ENCODE results near the gene OR6C76.

Gene OR6C76

DNA sequence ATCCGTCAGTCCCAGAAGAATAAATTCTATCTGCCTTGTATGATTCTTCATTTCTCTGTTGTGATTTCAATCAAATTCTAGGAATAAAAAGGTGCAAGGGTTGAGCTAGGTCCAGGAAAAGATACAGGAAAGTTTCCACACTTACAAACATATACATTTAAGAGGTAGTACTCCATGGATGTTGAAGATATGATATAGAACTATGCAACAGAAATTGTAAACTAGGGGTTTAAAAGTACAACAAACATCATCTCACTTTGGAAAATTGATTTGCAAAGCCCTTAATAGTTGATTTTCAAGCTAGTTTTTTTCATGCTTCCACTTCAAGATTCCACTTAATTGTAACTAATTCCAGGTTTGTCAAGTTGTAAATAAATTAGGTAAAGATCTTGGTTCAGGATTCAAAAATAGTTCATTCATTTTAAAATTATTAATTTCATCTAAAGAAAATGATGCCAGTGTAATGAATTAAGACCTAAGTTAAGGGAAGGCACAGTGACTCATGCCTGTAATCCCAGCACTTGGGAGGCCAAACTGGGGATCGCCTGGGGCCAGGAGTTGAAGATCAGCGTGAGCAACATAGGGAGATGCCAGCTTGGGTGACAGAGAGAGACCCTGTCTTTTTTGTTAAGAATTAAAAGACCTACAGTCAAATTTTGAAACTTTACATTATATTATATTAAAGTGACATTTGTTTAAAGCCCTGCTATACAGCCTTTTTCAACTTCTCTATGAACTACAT, 44.2 kb downstream of the OR6C76 start, which contains the start of gene OR6C70:
Gene OR6C70, minus strand, starts transcription at position 51 of the 742 bp plus-strand sequence. Its CDS starts 0 bp downstream, at position 51.
- DNase-seq: no peak

DNA sequence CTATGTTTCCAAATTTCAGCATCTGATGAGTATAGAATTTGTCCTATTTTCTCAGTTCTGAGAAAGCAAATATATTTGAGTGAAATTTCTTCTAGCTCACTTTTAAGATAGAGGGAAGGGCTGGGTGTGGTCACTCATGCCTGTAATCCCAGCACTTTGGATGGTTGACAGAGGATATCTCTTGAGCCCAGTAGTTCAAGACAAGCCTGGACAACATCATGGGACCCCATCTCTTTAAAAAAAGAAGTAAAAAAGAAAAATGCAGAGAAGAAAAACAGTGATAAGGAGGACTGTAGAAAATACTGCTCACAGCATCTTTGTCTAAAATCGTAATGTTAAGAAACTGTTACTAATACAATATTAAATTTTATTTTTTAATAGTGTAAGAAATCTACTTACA, 46.2 kb downstream of the OR6C76 start:
- DNase-seq: no peak
